HUES48 (cell line): Measurements from ENCODE around the gene SERPINE3.

Experiments used
- H3K27ac ChIP-seq: one replicate; pipeline ENCODE4 v1.7.0; 2013; ENCODE audit warnings: low read depth, low read length, inconsistent platforms
- H3K27me3 ChIP-seq: 2 replicates; pipeline ENCODE4 v1.6.1; 2013; ENCODE audit warnings: mild to moderate bottlenecking, low read length; ENCODE audit not compliant: control insufficient read depth, insufficient read depth
- H3K36me3 ChIP-seq: 2 replicates; pipeline ENCODE4 v1.6.1; 2013; ENCODE audit warnings: low read length; ENCODE audit not compliant: control insufficient read depth, insufficient read depth
- H3K4me1 ChIP-seq: 2 replicates; pipeline ENCODE4 v1.6.1; 2013; ENCODE audit warnings: mild to moderate bottlenecking, low read length; ENCODE audit not compliant: control insufficient read depth, insufficient read depth
- H3K4me3 ChIP-seq: 2 replicates; pipeline ENCODE4 v1.5.1; 2013; ENCODE audit warnings: mild to moderate bottlenecking, low read depth, low read length
- H3K9ac ChIP-seq: 2 replicates; pipeline ENCODE4 v1.6.1; 2013; ENCODE audit warnings: mild to moderate bottlenecking, low read depth, low read length, moderate library complexity
- H3K9me3 ChIP-seq: 2 replicates; pipeline ENCODE4 v1.6.1; 2013; ENCODE audit warnings: low read length; ENCODE audit not compliant: control insufficient read depth, insufficient read depth

Gene SERPINE3

GRCh38 chr13:51313619-51314018 lies 25.9 kb upstream of the SERPINE3 start:
- H3K4me1 ChIP-seq: peaks cover 22% of the 10 kb centered on the region
- no peaks in the 10 kb centered on the region for H3K27me3 ChIP-seq
- no peak overlapping the region for H3K9ac ChIP-seq
- H3K27ac ChIP-seq: no peak overlapping the region
- no peak overlapping the region for H3K4me3 ChIP-seq
- no peaks in the 10 kb centered on the region for H3K36me3 ChIP-seq
- H3K9me3 ChIP-seq: no peaks in the 10 kb centered on the region

- Histone ChIP-seq H3K9ac (no peak overlapping the region), H3K27ac (no peak overlapping the region), H3K9me3 (no peaks in the 10 kb centered on the region), H3K27me3 (no peaks in the 10 kb centered on the region), H3K36me3 (no peaks in the 10 kb centered on the region), H3K4me3 (no peak overlapping the region), H3K4me1 (peaks cover 18% of the 10 kb centered on the region)
Observed at GRCh38 chr13:51317262-51317661, 22.2 kb upstream of the SERPINE3 start.

GRCh38 chr13:51318015-51318414 lies 21.5 kb upstream of the SERPINE3 start:
- no peak overlapping the region for H3K9ac ChIP-seq
- no peaks in the 10 kb centered on the region for H3K36me3 ChIP-seq
- H3K4me3 ChIP-seq: no peak overlapping the region
- no peaks in the 10 kb centered on the region for H3K27me3 ChIP-seq
- H3K4me1 ChIP-seq: peaks cover 16% of the 10 kb centered on the region
- H3K27ac ChIP-seq: no peak overlapping the region
- H3K9me3 ChIP-seq: no peaks in the 10 kb centered on the region

GRCh38 chr13:51318876-51319275 lies 20.6 kb upstream of the SERPINE3 start:
- H3K36me3 ChIP-seq: no peaks in the 10 kb centered on the region

GRCh38 chr13:51321836-51322235 lies 17.7 kb upstream of the SERPINE3 start:
- H3K4me3 ChIP-seq: no peak overlapping the region
- no peaks in the 10 kb centered on the region for H3K9me3 ChIP-seq
- no peaks in the 10 kb centered on the region for H3K27me3 ChIP-seq
- H3K9ac ChIP-seq: no peak overlapping the region
- peaks cover 17% of the 10 kb centered on the region for H3K4me1 ChIP-seq
- no peaks in the 10 kb centered on the region for H3K36me3 ChIP-seq
- H3K27ac ChIP-seq: no peak overlapping the region

More at GRCh38 chr13:51318876-51319275, 20.6 kb upstream of the SERPINE3 start:
- Histone ChIP-seq H3K9ac (no peak overlapping the region), H3K4me1 (peaks cover 16% of the 10 kb centered on the region), H3K4me3 (no peak overlapping the region), H3K27ac (no peak overlapping the region), H3K9me3 (no peaks in the 10 kb centered on the region), H3K27me3 (no peaks in the 10 kb centered on the region)

GRCh38 chr13:51322826-51323225 lies 16.7 kb upstream of the SERPINE3 start:
- Histone ChIP-seq H3K9me3 (no peaks in the 10 kb centered on the region), H3K9ac (no peak overlapping the region), H3K4me1 (peaks cover 17% of the 10 kb centered on the region), H3K27ac (no peak overlapping the region), H3K36me3 (no peaks in the 10 kb centered on the region), H3K27me3 (no peaks in the 10 kb centered on the region), H3K4me3 (no peak overlapping the region)

- H3K27ac ChIP-seq: no peak overlapping the region
- no peak overlapping the region for H3K9ac ChIP-seq
- H3K4me1 ChIP-seq: peaks cover 24% of the 10 kb centered on the region
- H3K4me3 ChIP-seq: no peak overlapping the region
- no peaks in the 10 kb centered on the region for H3K36me3 ChIP-seq
- H3K27me3 ChIP-seq: no peaks in the 10 kb centered on the region
- H3K9me3 ChIP-seq: no peaks in the 10 kb centered on the region
Observed at GRCh38 chr13:51323824-51324511, 15.5 kb upstream of the SERPINE3 start.

- Histone ChIP-seq H3K9ac (no peak overlapping the region), H3K27ac (peak overlapping the region; percentile 23), H3K4me1 (peaks cover 22% of the 10 kb centered on the region), H3K27me3 (no peaks in the 10 kb centered on the region), H3K9me3 (no peaks in the 10 kb centered on the region), H3K36me3 (no peaks in the 10 kb centered on the region), H3K4me3 (no peak overlapping the region)
Observed at GRCh38 chr13:51324714-51325420, 14.6 kb upstream of the SERPINE3 start.

- Histone ChIP-seq H3K4me1 (peaks cover 22% of the 10 kb centered on the region), H3K36me3 (no peaks in the 10 kb centered on the region), H3K4me3 (no peak overlapping the region), H3K27ac (no peak overlapping the region), H3K9me3 (no peaks in the 10 kb centered on the region), H3K27me3 (no peaks in the 10 kb centered on the region), H3K9ac (no peak overlapping the region)
Observed at GRCh38 chr13:51325837-51326236, 13.7 kb upstream of the SERPINE3 start.

- no peaks in the 10 kb centered on the region for H3K36me3 ChIP-seq
- no peaks in the 10 kb centered on the region for H3K27me3 ChIP-seq
- no peak overlapping the region for H3K4me3 ChIP-seq
- H3K4me1 ChIP-seq: peaks cover 22% of the 10 kb centered on the region
- H3K27ac ChIP-seq: no peak overlapping the region
- no peaks in the 10 kb centered on the region for H3K9me3 ChIP-seq
- no peak overlapping the region for H3K9ac ChIP-seq
Observed at GRCh38 chr13:51326777-51327176, 12.7 kb upstream of the SERPINE3 start.

GRCh38 chr13:51327961-51328360 lies 11.5 kb upstream of the SERPINE3 start:
- no peak overlapping the region for H3K4me3 ChIP-seq
- no peaks in the 10 kb centered on the region for H3K36me3 ChIP-seq
- no peaks in the 10 kb centered on the region for H3K9me3 ChIP-seq
- peaks cover 22% of the 10 kb centered on the region for H3K4me1 ChIP-seq
- no peak overlapping the region for H3K9ac ChIP-seq
- no peaks in the 10 kb centered on the region for H3K27me3 ChIP-seq
- no peak overlapping the region for H3K27ac ChIP-seq
